Endothelial cell of umbilical vein (primary cell): ENCODE data around the gene ZSWIM6. TPM values are rescaled to one million over a fixed set of nuclear protein-coding genes. Genes with fewer than 3 reads are reported as not detected.

Experiments used
- BruUV-seq: library from RNA; stranded (reverse); fragments of 400-500 nt; replicated peaks from 2 replicates; lab custom pipeline; 2021; lab: Mats Ljungman, UMichigan
- CTCF ChIA-PET: fragments of 300-600, 350-600 bp; sonication (Branson Sonifier 250); formaldehyde crosslinking; loops from one replicate; lab custom pipeline; 2021; ENCODE audit warnings: antibody characterized with exemption, inconsistent platforms; lab: Charles Lee
- POLR2A ChIA-PET: fragments of 300-600, 350-600 bp; sonication (Branson Sonifier 250); formaldehyde crosslinking; loops from one replicate; lab custom pipeline; 2021; ENCODE audit warnings: antibody characterized with exemption, inconsistent platforms; lab: Charles Lee
- DNase-seq: peaks from one replicate; pipeline ENCODE4 v3.0.0-alpha.2; 2011; ENCODE audit warnings: low read depth, low spot score
- FAIRE-seq: peaks from 2 replicates; lab custom pipeline; 2011; peaks lifted over from hg19 to GRCh38; lab: Jason Lieb, UNC
- H2AFZ ChIP-seq: 2 replicates; pipeline ENCODE4 v1.6.0; 2012; ENCODE audit warnings: low read depth, low read length, control low read depth, inconsistent platforms
- H3K27ac ChIP-seq: 2 replicates; pipeline ENCODE4 v1.5.1; 2011; ENCODE audit warnings: low read depth, mild to moderate bottlenecking, control low read depth, low read length, moderate library complexity; ENCODE audit not compliant: insufficient read depth
- H3K27me3 ChIP-seq, 2 experiments: 2 replicates each; pipeline versions ENCODE4 v1.6.0 to v1.6.1; 2011; ENCODE audit warnings: low read length in 2 of 2, mixed read lengths in 1 of 2; ENCODE audit not compliant: control insufficient read depth in 2 of 2, insufficient read depth in 2 of 2
- H3K36me3 ChIP-seq, 2 experiments: 2 replicates in 1 of 2; 3 replicates in 1 of 2; pipeline ENCODE4 v1.5.1; 2011; ENCODE audit warnings: low read length in 2 of 2, mild to moderate bottlenecking in 1 of 2, moderate library complexity in 1 of 2; ENCODE audit not compliant: control insufficient read depth in 2 of 2, insufficient read depth in 2 of 2; ENCODE audit errors: extremely low read depth in 1 of 2
- H3K4me1 ChIP-seq: 3 replicates; pipeline ENCODE4 v1.5.1; 2011; ENCODE audit warnings: mild to moderate bottlenecking, low read length; ENCODE audit not compliant: control insufficient read depth, insufficient read depth; ENCODE audit errors: extremely low read depth
- H3K4me2 ChIP-seq: 2 replicates; pipeline ENCODE4 v1.6.1; 2011; ENCODE audit warnings: low read length, control low read depth, mixed read lengths; ENCODE audit not compliant: insufficient read depth
- H3K4me3 ChIP-seq, 3 experiments: fragments of 200-600 bp in 1 of 3; sonication (generic), shearing (Covaris generic) in 1 of 3; replicated peaks in 1 of 3; 2 replicates each; pipeline ENCODE4 v1.5.1; 2011 to 2016; ENCODE audit warnings: control low read depth in 3 of 3, low read length in 3 of 3, mild to moderate bottlenecking in 2 of 3, inconsistent platforms in 1 of 3, low read depth in 1 of 3, moderate library complexity in 1 of 3; ENCODE audit not compliant: insufficient read depth in 1 of 3
- H3K79me2 ChIP-seq: 2 replicates; pipeline ENCODE4 v1.6.0; 2012; ENCODE audit warnings: low read length, inconsistent platforms; ENCODE audit not compliant: control insufficient read depth, insufficient read depth
- H3K9ac ChIP-seq: replicated peaks from 2 replicates; pipeline ENCODE3; 2011; ENCODE audit warnings: low read length, control low read depth; ENCODE audit not compliant: insufficient read depth; ENCODE audit errors: extremely low read depth
- H3K9me1 ChIP-seq: replicated peaks from 3 replicates; pipeline ENCODE4 v1.6.0; 2011; ENCODE audit warnings: mild to moderate bottlenecking, low read length; ENCODE audit not compliant: control insufficient read depth, insufficient read depth; ENCODE audit errors: extremely low read depth
- H3K9me3 ChIP-seq: replicated peaks from 2 replicates; pipeline ENCODE4 v1.5.1; 2012; ENCODE audit warnings: low read length, inconsistent platforms; ENCODE audit not compliant: control insufficient read depth, insufficient read depth
- H4K20me1 ChIP-seq: replicated peaks from 2 replicates; pipeline ENCODE3; 2011; ENCODE audit warnings: mild to moderate bottlenecking, low read length; ENCODE audit not compliant: control insufficient read depth, insufficient read depth; ENCODE audit errors: extremely low read depth
- EZH2 ChIP-seq: IDR thresholded peaks from 2 replicates; pipeline ENCODE4 v1.6.1; 2012; ENCODE audit warnings: borderline replicate concordance, low read depth, mild to moderate bottlenecking, moderate library complexity, low read length, inconsistent platforms; ENCODE audit not compliant: severe bottlenecking
- FOS ChIP-seq: IDR thresholded peaks from 2 replicates; pipeline ENCODE4 v1.6.1; 2011; ENCODE audit warnings: mild to moderate bottlenecking, low read length, moderate library complexity, borderline replicate concordance; ENCODE audit not compliant: insufficient read depth
- GATA2 ChIP-seq: IDR thresholded peaks from 2 replicates; pipeline ENCODE4 v1.7.0; 2011; ENCODE audit warnings: low read depth, mild to moderate bottlenecking, moderate library complexity, mixed read lengths, low read length; ENCODE audit not compliant: insufficient read length, insufficient read depth
- JUN ChIP-seq: IDR thresholded peaks from 2 replicates; pipeline ENCODE4 v1.6.1; 2011; ENCODE audit warnings: borderline replicate concordance, low read depth; ENCODE audit not compliant: insufficient read length, insufficient read depth
- MAX ChIP-seq: IDR thresholded peaks from 2 replicates; pipeline ENCODE4 v1.6.1; 2011; ENCODE audit not compliant: insufficient read depth, insufficient read length
- MYC ChIP-seq: IDR thresholded peaks from one replicate; pipeline ENCODE4 v1.6.1; 2011; ENCODE audit warnings: mild to moderate bottlenecking, low read depth, low read length
- POLR2A ChIP-seq: IDR thresholded peaks from 2 replicates; pipeline ENCODE4 v1.6.1; 2012; ENCODE audit warnings: low read depth, mild to moderate bottlenecking, control low read depth, low read length
- POLR2AphosphoS5 ChIP-seq: IDR thresholded peaks from 2 replicates; pipeline ENCODE4 v1.6.1; 2012; ENCODE audit warnings: low read depth, mild to moderate bottlenecking, control low read depth, low read length, moderate library complexity; ENCODE audit not compliant: insufficient read depth
- dilution Hi-C: fragments of 300-500 bp; cut with MboI; formaldehyde crosslinking; loops from one replicate; pipeline ENCODE4 v1.15.0; 2019; ENCODE audit warnings: low sequenced_read_pairs; ENCODE audit not compliant: extremely low pct_ligation_motif_present
- intact Hi-C: fragments of 100-400 bp; cut with micrococcal nuclease; formaldehyde crosslinking; loops from one replicate; pipeline ENCODE4 v1.10.0; 2022
- polyA plus RNA-seq, 4 experiments: library from polyadenylated mRNA; depleted of rRNA in 3 of 4; stranded (reverse) in 3 of 4; unstranded in 1 of 4; fragments of >200 nt; gene quantifications; 2 replicates each; pipeline versions ENCODE4 v1.2.1 to v1.2.3, GENCODE V29; 2011 to 2012; ENCODE audit warnings: missing spikeins in 1 of 4
- total RNA-seq: library from RNA; stranded (reverse); gene quantifications from 2 replicates; pipeline ENCODE4 v1.2.3, GENCODE V29; 2021
- TF ChIP-seq, protein P1 (sequence below), 2 donors: IDR thresholded peaks; 1 replicate in 1 of 2; 2 replicates in 1 of 2; pipeline ENCODE4 v1.5.1; 2011; ENCODE audit warnings: low read length in 2 of 2, mild to moderate bottlenecking in 2 of 2, moderate library complexity in 2 of 2, control low read depth in 1 of 2, inconsistent platforms in 1 of 2, low read depth in 1 of 2; ENCODE audit not compliant: insufficient read depth in 1 of 2; ENCODE audit errors: extremely low read depth in 1 of 2

The ZSWIM6 gene
- total and polyA plus RNA-seq, 2 donors (not counting 3 experiments of a cell fraction or from before 2014, with no cell fraction given): 14.9 to 25.3 TPM

- FAIRE-seq (no peak), DNase-seq (no peak)
- H3K4me1 ChIP-seq: no peaks in the 10 kb centered on the region
- CTCF ChIA-PET: no interaction called here
- BruUV-seq: no TSS peak
- intact Hi-C loops: no loop called here
- dilution Hi-C loops: no loop called here
- POLR2A ChIA-PET: no interaction called here
- H3K79me2 ChIP-seq: peaks cover 81% of the 10 kb centered on the region
- no peaks in the 10 kb centered on the region for H4K20me1 ChIP-seq
- H3K27ac ChIP-seq: no peak overlapping the region
- no peak for TF ChIP-seq MAX
- TF ChIP-seq, protein P1, sequence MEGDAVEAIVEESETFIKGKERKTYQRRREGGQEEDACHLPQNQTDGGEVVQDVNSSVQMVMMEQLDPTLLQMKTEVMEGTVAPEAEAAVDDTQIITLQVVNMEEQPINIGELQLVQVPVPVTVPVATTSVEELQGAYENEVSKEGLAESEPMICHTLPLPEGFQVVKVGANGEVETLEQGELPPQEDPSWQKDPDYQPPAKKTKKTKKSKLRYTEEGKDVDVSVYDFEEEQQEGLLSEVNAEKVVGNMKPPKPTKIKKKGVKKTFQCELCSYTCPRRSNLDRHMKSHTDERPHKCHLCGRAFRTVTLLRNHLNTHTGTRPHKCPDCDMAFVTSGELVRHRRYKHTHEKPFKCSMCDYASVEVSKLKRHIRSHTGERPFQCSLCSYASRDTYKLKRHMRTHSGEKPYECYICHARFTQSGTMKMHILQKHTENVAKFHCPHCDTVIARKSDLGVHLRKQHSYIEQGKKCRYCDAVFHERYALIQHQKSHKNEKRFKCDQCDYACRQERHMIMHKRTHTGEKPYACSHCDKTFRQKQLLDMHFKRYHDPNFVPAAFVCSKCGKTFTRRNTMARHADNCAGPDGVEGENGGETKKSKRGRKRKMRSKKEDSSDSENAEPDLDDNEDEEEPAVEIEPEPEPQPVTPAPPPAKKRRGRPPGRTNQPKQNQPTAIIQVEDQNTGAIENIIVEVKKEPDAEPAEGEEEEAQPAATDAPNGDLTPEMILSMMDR (IDR thresholded peaks at IDR 0.05; ENCODE audit: extremely low read depth in 1 of 2, insufficient read depth in 1 of 2, low read depth in 1 of 2, low read length in 2 of 2): no peak
- TF ChIP-seq GATA2: no peak
- TF ChIP-seq FOS: no peak
- TF ChIP-seq POLR2AphosphoS5: no peak
- TF ChIP-seq JUN: no peak
- TF ChIP-seq EZH2: no peak
- no peak for TF ChIP-seq MYC
- TF ChIP-seq POLR2A: no peak
- H3K4me3 ChIP-seq: no peak overlapping the region
- H3K9me1 ChIP-seq: no peaks in the 10 kb centered on the region
- H3K9ac ChIP-seq: no peak overlapping the region
- no peaks in the 10 kb centered on the region for H3K36me3 ChIP-seq
- H3K9me3 ChIP-seq: no peaks in the 10 kb centered on the region
- no peak overlapping the region for H2AFZ ChIP-seq
- no peaks in the 10 kb centered on the region for H3K27me3 ChIP-seq
- no peak overlapping the region for H3K4me2 ChIP-seq
Measured at GRCh38 chr5:61441742-61442141, 109.7 kb downstream of the ZSWIM6 start.
